ENCODE measurements around the gene APOL5.

The APOL5 gene

GRCh38 chr22:35684270-35684700, 33.4 kb upstream of the APOL5 start:
- TF ChIP-seq CTCF (IDR thresholded peaks at IDR 0.05) = no peak
- no peak for DNase-seq (ENCODE audit: low spot score)
- Histone ChIP-seq H3K27ac (no peak overlapping the region), H3K4me3 (no peak overlapping the region)

GRCh38 chr22:35684732-35685131, 32.9 kb upstream of the APOL5 start:
- no peak for TF ChIP-seq CTCF (IDR thresholded peaks at IDR 0.05)
- Histone ChIP-seq H3K4me3 (no peak overlapping the region), H3K27ac (no peak overlapping the region)
- DNase-seq (ENCODE audit: low spot score) = no peak

GRCh38 chr22:35685731-35686130, 31.9 kb upstream of the APOL5 start:
- H3K4me3 ChIP-seq = no peak overlapping the region

GRCh38 chr22:35686298-35686697, 31.4 kb upstream of the APOL5 start:
- DNase-seq (ENCODE audit: low spot score) = no peak
- Histone ChIP-seq H3K27ac (no peak overlapping the region), H3K4me3 (no peak overlapping the region)
- no peak for TF ChIP-seq CTCF (IDR thresholded peaks at IDR 0.05)

More at GRCh38 chr22:35685731-35686130, 31.9 kb upstream of the APOL5 start:
- DNase-seq (ENCODE audit: low spot score) = no peak
- H3K27ac ChIP-seq = no peak overlapping the region
- TF ChIP-seq CTCF (IDR thresholded peaks at IDR 0.05) = no peak

GRCh38 chr22:35687461-35687860, 30.2 kb upstream of the APOL5 start:
- no peak overlapping the region for H3K27ac ChIP-seq
- no peak for TF ChIP-seq CTCF (IDR thresholded peaks at IDR 0.05)
- H3K4me3 ChIP-seq = no peak overlapping the region
- no peak for DNase-seq (ENCODE audit: low spot score)

- Histone ChIP-seq H3K27ac (no peak overlapping the region), H3K4me3 (no peak overlapping the region)
- no peak for DNase-seq (ENCODE audit: low spot score)
- TF ChIP-seq CTCF (IDR thresholded peaks at IDR 0.05) = no peak
Measured at GRCh38 chr22:35688913-35689675, 28.6 kb upstream of the APOL5 start.

GRCh38 chr22:35690001-35690400, 27.7 kb upstream of the APOL5 start:
- DNase-seq (ENCODE audit: low spot score) = no peak
- no peak overlapping the region for H3K4me3 ChIP-seq
- TF ChIP-seq CTCF (IDR thresholded peaks at IDR 0.05) = no peak
- no peak overlapping the region for H3K27ac ChIP-seq

Data from coronary artery (tissue), 2 donors.